Fibroblast of pulmonary artery (primary cell): ENCODE results near the gene INSYN2B.
A peak's percentile ranks its signal among the peaks of the same experiment; 100 is the strongest.

Experiments
- DNase-seq: peaks from one replicate; pipeline ENCODE4 v3.0.0-alpha.2; 2010; ENCODE audit warnings: low read depth
- H3K4me3 ChIP-seq: replicated peaks from 2 replicates; pipeline ENCODE4 v1.5.1; 2011; ENCODE audit warnings: low read depth, mild to moderate bottlenecking, control low read depth, low read length, moderate library complexity
- TF ChIP-seq, protein P1 (sequence below): IDR thresholded peaks from 2 replicates; pipeline ENCODE4 v1.5.1; 2011; ENCODE audit warnings: mild to moderate bottlenecking, control low read depth, low read length, inconsistent platforms; ENCODE audit errors: missing control alignments

INSYN2B gene

DNA sequence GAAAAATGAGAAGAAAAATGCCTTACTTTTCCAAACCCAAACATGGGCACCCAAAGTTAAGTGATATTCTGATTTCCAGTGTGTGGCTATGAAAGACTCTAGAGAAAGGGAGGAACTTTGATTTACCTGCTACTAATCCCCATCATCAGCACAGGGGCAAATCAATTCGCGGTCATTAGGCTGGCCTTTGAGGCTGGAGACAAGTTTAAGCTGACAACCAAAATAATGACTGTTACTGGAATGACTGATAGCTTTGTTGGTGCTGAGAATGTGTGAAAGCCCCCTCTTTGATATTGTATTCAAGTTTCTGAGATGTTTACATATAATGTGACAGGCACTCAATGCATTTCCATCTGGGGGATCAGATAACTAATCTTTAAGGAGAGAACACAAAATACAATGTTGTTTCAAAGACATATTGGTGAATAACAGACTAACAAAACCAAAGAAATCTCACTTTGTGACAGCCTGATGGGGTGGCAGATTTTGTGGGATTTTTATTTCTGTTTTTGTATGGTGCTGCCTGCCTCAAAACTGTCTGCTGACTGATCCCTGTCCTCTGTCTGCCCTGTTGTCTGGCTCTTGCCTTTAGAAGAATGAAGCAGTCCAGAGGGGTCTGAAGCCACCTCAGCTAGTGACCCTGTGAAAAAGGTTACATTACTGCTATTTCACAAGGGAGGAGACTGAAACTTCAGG is 12.6 kb upstream of the INSYN2B start:
- H3K4me3 ChIP-seq: no peak overlapping the region
- no peak for DNase-seq
- TF ChIP-seq, protein P1, sequence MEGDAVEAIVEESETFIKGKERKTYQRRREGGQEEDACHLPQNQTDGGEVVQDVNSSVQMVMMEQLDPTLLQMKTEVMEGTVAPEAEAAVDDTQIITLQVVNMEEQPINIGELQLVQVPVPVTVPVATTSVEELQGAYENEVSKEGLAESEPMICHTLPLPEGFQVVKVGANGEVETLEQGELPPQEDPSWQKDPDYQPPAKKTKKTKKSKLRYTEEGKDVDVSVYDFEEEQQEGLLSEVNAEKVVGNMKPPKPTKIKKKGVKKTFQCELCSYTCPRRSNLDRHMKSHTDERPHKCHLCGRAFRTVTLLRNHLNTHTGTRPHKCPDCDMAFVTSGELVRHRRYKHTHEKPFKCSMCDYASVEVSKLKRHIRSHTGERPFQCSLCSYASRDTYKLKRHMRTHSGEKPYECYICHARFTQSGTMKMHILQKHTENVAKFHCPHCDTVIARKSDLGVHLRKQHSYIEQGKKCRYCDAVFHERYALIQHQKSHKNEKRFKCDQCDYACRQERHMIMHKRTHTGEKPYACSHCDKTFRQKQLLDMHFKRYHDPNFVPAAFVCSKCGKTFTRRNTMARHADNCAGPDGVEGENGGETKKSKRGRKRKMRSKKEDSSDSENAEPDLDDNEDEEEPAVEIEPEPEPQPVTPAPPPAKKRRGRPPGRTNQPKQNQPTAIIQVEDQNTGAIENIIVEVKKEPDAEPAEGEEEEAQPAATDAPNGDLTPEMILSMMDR: no peak

DNA sequence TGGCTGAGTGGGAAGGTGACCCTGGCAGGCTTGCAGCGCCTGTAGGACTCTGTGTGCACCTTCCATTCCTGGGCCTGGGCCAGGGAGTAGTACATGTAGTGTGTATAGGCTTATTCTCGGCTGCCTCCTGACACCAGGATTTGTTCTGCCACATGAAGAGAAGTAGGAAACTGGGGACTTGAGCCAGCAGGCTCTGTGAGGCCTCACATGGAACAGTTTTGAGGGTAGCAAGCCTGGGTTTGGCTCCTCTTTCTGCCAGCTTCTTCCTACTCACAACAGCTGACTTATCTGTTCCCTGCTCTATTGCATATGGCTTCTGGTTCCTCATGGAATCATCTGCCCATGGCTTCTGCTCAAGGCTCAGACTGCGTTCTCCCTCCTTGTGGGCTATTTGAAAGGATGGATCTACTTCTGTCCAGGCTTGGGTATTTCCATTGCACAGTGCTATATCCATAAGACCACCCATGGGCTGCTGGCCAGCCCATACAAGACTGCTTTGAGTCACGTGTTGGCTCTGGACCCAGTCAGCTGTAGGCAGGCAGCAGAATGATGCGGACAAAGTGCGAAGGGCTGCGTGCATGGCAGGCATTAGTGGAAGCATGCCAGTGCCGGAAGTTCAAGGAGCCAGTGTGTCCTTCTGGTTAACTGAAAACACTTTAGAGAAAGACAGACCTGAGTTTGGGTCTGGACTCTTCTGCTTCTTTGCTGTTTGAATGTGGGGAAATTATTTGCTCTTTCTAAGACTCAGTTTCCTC is 11.0 kb upstream of the INSYN2B start:
- TF ChIP-seq, protein P1: no peak
- DNase-seq: no peak
- H3K4me3 ChIP-seq: no peak overlapping the region

DNA sequence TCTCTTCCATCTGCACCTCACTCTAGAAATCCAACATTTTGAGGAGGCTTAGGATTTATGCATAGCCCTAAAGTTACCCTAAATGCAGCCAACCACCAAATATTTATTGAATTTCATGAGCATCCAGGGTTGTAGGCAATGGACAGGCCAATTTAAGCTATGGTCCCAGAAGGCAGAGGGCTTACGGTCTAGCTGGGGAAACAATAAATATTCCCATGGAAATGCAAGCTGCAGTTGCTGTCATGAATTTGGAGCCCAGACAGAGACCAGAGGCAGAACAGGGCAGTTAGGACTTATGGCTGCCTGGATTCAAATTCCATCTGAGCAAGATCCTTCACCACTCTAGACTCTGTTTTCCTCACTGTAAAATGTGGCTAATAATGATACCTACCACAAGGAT is 9.1 kb upstream of the INSYN2B start:
- TF ChIP-seq, protein P1: no peak

DNA sequence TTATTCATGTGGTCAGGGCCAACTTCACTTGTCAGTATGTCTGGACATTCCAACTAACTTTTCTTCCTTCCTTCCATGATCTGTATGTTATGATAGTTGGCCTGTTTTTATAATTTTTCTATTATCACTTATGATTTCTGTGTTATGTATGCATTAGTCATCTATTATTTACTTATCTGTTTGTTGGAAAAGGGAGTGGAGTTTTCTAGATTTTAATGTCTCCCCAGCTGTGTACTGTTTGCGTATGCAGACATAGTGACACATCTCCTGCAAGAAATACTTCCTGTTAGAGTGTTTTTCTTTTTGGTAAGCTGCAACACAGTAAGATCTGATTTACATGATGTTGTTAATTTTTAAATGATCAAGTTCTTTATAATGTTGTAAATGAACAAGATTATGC is 8.7 kb upstream of the INSYN2B start:
- DNase-seq: peak; percentile 66
- no peak overlapping the region for H3K4me3 ChIP-seq
- TF ChIP-seq, protein P1: no peak

More for the DNA sequence above, 9.1 kb upstream of the INSYN2B start:
- H3K4me3 ChIP-seq: no peak overlapping the region
- DNase-seq: no peak

DNA sequence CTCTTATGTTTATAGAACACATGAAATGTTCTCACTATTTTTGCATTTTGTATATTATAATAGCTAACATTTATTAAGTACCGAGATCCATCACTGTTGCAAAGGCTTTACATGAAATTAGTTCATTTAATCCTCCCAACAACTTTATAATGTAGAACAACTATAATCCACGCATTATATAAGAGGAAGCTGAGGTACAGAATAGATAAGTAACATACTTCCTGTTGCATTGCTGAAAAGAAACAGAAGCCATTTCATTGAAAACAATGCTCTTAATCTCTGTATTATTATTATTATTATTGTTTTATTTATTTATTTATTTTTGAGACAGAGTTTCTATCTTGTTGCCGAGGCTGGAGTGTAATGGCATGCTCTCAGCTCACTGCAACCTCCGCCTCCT is 7.9 kb upstream of the INSYN2B start:
- TF ChIP-seq, protein P1: no peak
- no peak overlapping the region for H3K4me3 ChIP-seq
- no peak for DNase-seq

DNA sequence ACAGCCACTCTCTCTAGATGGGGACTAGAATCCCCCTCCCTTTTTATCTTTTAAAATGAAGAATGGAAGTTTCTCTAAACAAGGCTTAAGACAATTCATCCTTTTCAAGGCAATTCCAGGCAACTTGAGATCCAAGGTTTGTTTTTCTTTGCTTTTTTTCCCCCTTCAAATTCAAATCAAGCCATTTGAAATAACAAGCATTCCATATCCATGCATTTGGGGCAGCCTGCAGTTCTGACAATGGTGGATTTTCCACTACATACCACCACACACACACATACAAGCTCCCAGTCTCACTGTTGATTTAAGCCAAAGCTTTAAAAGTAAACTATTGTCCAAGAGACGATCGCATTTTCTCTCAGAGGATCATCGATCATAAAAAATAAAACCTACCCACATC is 424 bp downstream of the INSYN2B start:
- DNase-seq: peak; percentile 31
- peak overlapping the region; percentile 62 for H3K4me3 ChIP-seq
- TF ChIP-seq, protein P1: no peak
